Thoracic aorta (tissue), 2 donors: ENCODE results near the gene NAV2. TPM values are rescaled to one million over a fixed set of nuclear protein-coding genes. Genes with fewer than 3 reads are reported as not detected.

Experiments
- ATAC-seq: fragments of 150-250 bp; one replicate; pipeline ENCODE4 v1.8.0; 2017; ENCODE audit warnings: low read depth; ENCODE audit not compliant: insufficient number of reproducible peaks, low FRiP score
- DNase-seq: peaks from one replicate; pipeline ENCODE4 v3.0.0-alpha.2; 2020; ENCODE audit warnings: low spot score
- H3K27ac ChIP-seq, 2 donors: fragments of 200-600 bp; sonication (generic); 1 replicate in 1 of 2; 2 replicates in 1 of 2; pipeline ENCODE4 v1.5.1; 2016; ENCODE audit warnings: mild to moderate bottlenecking in 2 of 2, moderate library complexity in 2 of 2
- H3K27me3 ChIP-seq: fragments of 200-600 bp; sonication (generic); replicated peaks from 2 replicates; pipeline ENCODE4 v1.6.0; 2016; ENCODE audit warnings: mild to moderate bottlenecking; ENCODE audit not compliant: insufficient read depth
- H3K36me3 ChIP-seq: fragments of 200-600 bp; sonication (generic); one replicate; pipeline ENCODE4 v1.5.1; 2016
- H3K4me1 ChIP-seq, 2 donors: fragments of 200-600 bp; sonication (generic); 1 replicate in 1 of 2; 2 replicates in 1 of 2; pipeline versions ENCODE4 v1.5.1 to v1.6.0; 2016; ENCODE audit warnings: low read depth in 2 of 2, mild to moderate bottlenecking in 1 of 2; ENCODE audit not compliant: control insufficient read depth in 1 of 2
- H3K4me3 ChIP-seq: fragments of 200-600 bp; sonication (generic); 2 replicates; pipeline ENCODE4 v1.5.1; 2016; ENCODE audit warnings: mild to moderate bottlenecking
- H3K9me3 ChIP-seq: fragments of 200-600 bp; sonication (generic); 2 replicates; pipeline ENCODE4 v1.5.1; 2016
- total RNA-seq, 2 donors: library from RNA; depleted of rRNA; stranded (reverse); fragments of >200 nt; gene quantifications; one replicate each; pipeline versions ENCODE4 v1.1.0 to v1.2.3, GENCODE V29; 2016
- TF ChIP-seq, protein P1 (sequence below): fragments of 200-600 bp; sonication (generic); IDR thresholded peaks from one replicate; pipeline ENCODE4 v1.5.1; 2019; ENCODE audit warnings: antibody characterized with exemption

The NAV2 gene
- total RNA-seq, 2 donors from 2014 or later: 125 to 230 TPM

DNA sequence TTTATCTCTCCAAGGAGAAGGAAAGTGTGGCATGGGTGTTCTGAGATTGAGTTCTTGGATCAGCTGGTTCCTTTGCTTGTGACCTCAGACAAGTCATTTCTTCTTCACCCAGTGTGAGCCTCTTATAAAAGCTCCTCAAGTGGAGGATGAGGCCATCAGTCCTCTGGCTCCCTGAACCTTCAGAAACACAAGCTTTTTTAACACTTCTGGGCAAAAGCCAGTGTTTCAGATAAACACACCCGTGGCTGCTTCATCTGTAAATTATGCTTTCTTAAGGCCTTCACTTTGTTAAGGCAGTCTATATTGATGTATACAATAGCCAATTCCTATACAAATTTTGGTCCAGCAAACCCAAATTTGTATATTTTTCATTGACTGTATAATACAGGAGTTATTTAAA, 267.8 kb downstream of the NAV2 start:
- H3K4me3 ChIP-seq: peak overlapping the region; percentile 12
- no peaks in the 10 kb centered on the region for H3K27me3 ChIP-seq
- ATAC-seq (no peak), DNase-seq (no peak)
- peaks cover 11% of the 10 kb centered on the region for H3K36me3 ChIP-seq
- peak overlapping the region; percentile 66 to 75 for H3K27ac ChIP-seq
- TF ChIP-seq, protein P1, sequence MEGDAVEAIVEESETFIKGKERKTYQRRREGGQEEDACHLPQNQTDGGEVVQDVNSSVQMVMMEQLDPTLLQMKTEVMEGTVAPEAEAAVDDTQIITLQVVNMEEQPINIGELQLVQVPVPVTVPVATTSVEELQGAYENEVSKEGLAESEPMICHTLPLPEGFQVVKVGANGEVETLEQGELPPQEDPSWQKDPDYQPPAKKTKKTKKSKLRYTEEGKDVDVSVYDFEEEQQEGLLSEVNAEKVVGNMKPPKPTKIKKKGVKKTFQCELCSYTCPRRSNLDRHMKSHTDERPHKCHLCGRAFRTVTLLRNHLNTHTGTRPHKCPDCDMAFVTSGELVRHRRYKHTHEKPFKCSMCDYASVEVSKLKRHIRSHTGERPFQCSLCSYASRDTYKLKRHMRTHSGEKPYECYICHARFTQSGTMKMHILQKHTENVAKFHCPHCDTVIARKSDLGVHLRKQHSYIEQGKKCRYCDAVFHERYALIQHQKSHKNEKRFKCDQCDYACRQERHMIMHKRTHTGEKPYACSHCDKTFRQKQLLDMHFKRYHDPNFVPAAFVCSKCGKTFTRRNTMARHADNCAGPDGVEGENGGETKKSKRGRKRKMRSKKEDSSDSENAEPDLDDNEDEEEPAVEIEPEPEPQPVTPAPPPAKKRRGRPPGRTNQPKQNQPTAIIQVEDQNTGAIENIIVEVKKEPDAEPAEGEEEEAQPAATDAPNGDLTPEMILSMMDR: no peak
- H3K4me1 ChIP-seq: peaks cover 37 to 78% of the 10 kb centered on the region in 2 donors
- H3K9me3 ChIP-seq: no peaks in the 10 kb centered on the region

DNA sequence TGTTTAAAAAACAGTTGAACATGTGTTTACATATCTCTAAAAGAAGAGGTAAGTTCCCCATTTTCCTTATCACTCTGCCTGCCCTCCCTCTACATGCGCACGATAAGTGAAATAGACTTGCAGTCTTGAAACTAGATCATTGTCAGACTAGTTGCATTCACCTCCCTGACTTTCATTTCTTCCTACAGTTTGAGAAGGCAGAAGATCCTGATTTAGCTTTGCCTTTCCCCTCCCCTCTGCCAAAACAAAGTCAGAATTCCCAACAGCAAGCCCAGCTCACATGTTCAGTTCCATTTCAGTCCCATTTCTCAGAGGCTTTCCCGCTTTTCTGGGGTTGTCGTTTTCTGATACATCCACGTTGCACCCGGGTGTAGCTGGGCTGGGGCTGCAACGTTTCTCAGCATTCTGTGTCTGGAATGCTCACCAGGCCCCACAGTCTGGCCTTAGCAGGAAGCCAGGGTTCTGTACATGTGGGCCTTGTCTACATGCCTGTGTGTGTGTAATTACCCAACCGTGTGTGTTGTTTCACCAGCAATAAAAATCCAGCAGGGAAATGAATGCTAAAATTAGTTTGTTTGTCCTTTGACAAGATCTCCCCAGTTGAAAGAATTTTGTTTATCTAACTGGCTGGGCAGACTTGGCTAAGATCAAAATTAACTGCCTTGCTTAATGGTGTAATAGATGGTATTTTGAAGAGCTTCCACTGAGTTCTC, 268.5 kb downstream of the NAV2 start:
- H3K4me3 ChIP-seq: peak overlapping the region; percentile 12
- H3K36me3 ChIP-seq: peaks cover 13% of the 10 kb centered on the region
- peaks cover 37 to 81% of the 10 kb centered on the region in 2 donors for H3K4me1 ChIP-seq
- H3K9me3 ChIP-seq: no peaks in the 10 kb centered on the region
- no peaks in the 10 kb centered on the region for H3K27me3 ChIP-seq
- peak; percentile 61 for ATAC-seq
- no peak for DNase-seq
- H3K27ac ChIP-seq: peak overlapping the region; percentile 66 to 75
- TF ChIP-seq, protein P1: no peak

DNA sequence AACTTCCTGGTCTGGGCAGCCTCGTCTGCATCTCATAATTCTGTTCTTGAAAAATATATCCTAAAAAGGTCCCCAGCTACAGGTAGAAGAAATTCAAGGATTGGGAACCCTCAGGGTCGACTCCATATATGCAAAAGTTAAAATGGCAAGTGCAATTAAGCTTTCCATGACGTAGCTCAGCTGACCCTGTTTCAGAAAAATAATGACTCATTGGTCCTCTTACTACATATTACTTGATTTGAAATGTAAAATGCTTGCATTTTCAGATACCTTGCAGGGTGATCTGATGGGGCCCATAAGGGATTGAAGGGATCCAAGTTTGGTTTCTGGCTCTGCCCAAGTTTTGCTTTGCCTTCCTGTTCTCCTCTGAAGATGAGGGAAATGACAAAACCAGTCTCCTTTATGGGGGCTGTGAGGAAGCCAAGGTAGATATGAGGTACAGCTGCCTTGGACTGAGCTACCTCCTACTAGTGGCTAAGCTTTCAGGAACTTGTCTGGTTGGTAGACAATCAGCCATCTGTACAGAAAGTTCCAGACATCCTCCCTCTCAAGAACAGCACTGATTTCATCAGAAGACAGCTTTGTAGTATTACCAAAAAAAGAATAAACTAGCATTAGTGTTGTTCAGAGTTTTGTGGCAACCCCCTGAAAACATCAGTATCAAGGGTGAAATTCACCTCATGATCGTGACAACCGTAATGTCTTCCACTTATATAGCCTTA, 270.3 kb downstream of the NAV2 start:
- Histone ChIP-seq H3K27ac (peak overlapping the region; percentile 48 to 60), H3K36me3 (peaks cover 13% of the 10 kb centered on the region), H3K4me3 (no peak overlapping the region), H3K9me3 (no peaks in the 10 kb centered on the region), H3K4me1 (peaks cover 45 to 87% of the 10 kb centered on the region in 2 donors), H3K27me3 (no peaks in the 10 kb centered on the region)
- TF ChIP-seq, protein P1: no peak
- DNase-seq: no peak
- no peak for ATAC-seq

DNA sequence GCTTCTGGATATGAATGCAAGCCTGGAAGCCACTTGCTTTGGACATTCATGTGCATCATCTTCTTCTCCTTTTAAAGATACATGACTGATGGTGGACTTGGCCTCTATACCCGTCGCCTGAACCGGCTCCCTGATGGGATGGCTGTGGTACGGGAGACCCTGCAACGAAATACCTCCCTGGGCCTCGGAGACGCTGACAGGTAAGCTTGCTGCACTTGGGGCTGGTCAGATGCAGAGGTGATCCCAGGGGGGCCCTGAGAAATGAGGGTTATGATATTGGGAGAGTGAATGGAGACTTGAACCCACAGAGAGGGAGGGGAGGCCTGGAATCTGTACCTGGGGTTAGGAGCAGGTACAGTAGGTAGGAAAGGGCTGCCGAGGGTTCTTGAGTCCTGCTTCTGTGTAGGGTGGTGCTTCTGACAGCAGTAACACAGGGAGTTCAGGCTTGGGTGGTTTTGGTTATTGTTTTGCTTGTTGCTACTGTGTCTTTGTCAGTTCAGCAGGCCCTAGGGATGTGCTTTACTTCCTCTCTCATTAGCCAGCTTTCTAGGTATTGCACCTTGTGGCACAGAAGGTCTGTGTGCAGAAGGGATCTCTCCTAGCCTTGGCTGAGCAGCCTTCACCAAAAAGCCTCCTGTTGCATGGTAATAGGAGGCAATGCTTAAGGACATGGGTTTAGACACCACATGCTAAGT, 271.6 kb downstream of the NAV2 start:
- no peaks in the 10 kb centered on the region for H3K27me3 ChIP-seq
- H3K27ac ChIP-seq: peak overlapping the region; percentile 48 to 60
- peaks cover 48 to 87% of the 10 kb centered on the region in 2 donors for H3K4me1 ChIP-seq
- DNase-seq (no peak), ATAC-seq (no peak)
- H3K36me3 ChIP-seq: peaks cover 13% of the 10 kb centered on the region
- H3K4me3 ChIP-seq: no peak overlapping the region
- TF ChIP-seq, protein P1: no peak
- no peaks in the 10 kb centered on the region for H3K9me3 ChIP-seq

DNA sequence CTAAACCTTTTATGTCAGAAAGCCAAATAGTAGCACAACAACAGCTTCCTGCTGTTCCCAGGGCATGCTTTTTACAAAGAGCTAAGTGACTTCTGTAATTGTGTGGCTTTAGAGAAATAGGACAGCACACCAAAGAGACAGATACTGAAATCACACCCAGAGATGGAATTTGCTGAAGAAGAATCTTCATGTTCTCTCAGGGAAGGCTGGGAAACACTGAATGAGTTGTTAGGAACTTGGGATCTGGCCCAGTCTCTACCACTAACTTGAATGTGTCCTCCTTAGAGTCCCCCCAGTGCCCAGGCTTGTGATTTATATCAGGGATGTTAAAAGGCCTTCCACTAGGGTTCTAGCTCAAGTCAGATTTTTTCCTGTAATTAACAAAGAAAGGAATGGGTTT, 272.5 kb downstream of the NAV2 start:
- TF ChIP-seq, protein P1: no peak
- H3K36me3 ChIP-seq: peaks cover 19% of the 10 kb centered on the region
- peak overlapping the region; percentile 10 to 19 for H3K27ac ChIP-seq
- peaks cover 39 to 78% of the 10 kb centered on the region in 2 donors for H3K4me1 ChIP-seq
- no peaks in the 10 kb centered on the region for H3K27me3 ChIP-seq
- ATAC-seq: no peak
- H3K9me3 ChIP-seq: no peaks in the 10 kb centered on the region
- H3K4me3 ChIP-seq: no peak overlapping the region
- DNase-seq: no peak
